HCT116 (cell line): ENCODE data around the gene KIR3DL2. TPM values are rescaled to one million over a fixed set of nuclear protein-coding genes. Genes with fewer than 3 reads are reported as not detected.
"Not testable (repeated sequence)": the region's sequence is repeated elsewhere in the genome, so short reads cannot be mapped to it uniquely, and the experiment has no call there.

Source experiments
- ATAC-seq: fragments of 200-7000 bp; cut with Tn5 transposase; 2 replicates; pipeline ENCODE4 v1.9.1; 2020; ENCODE audit warnings: mild to moderate bottlenecking, moderate library complexity
- BruUV-seq: library from RNA; stranded (reverse); fragments of 400-500 nt; replicated peaks from 2 replicates; lab custom pipeline; 2021; lab: Mats Ljungman, UMichigan
- CTCF ChIA-PET: fragments of 300-600 bp; sonication (Branson Sonifier 250); formaldehyde crosslinking; loops from one replicate; lab custom pipeline; 2021; ENCODE audit warnings: antibody characterized with exemption; lab: Charles Lee
- POLR2A ChIA-PET: fragments of 300-600, 350-600 bp; sonication (Branson Sonifier 250); formaldehyde crosslinking; loops from one replicate; lab custom pipeline; 2021; ENCODE audit warnings: antibody characterized with exemption; lab: Charles Lee
- RAD21 ChIA-PET, 2 experiments: fragments of 300-600 bp; sonication (Branson Sonifier 250); formaldehyde crosslinking; loops; one replicate each; lab custom pipeline; 2023; ENCODE audit warnings: low total read pairs in 2 of 2; ENCODE audit not compliant: uncharacterized antibody in 2 of 2, unreplicated experiment in 2 of 2, low non-redundant PET in 1 of 2; lab: Charles Lee
- DNase-seq: peaks from one replicate; pipeline ENCODE4 v3.0.0-alpha.2; 2010; ENCODE audit warnings: low read depth, low spot score
- H2AFZ ChIP-seq: fragments of 200-600 bp; shearing (Covaris generic), sonication (generic); 2 replicates; pipeline ENCODE4 v1.6.1; 2017; ENCODE audit warnings: low read depth, mixed run types, mixed read lengths, antibody characterized with exemption, low read length; ENCODE audit not compliant: poor library complexity, severe bottlenecking
- H3K27ac ChIP-seq: 2 replicates; pipeline ENCODE4 v1.5.1; 2012; ENCODE audit warnings: low read depth, low read length
- H3K27me3 ChIP-seq: fragments of 200-600 bp; sonication (generic); 2 replicates; pipeline ENCODE4 v1.6.1; 2016; ENCODE audit warnings: mixed run types, low read length, mixed read lengths; ENCODE audit not compliant: insufficient read depth
- H3K36me3 ChIP-seq, 2 experiments: fragments of 200-500 bp in 1 of 2; fragments of 200-600 bp in 1 of 2; sonication (Bioruptor generic) in 1 of 2; sonication (generic) in 1 of 2; 2 replicates each; pipeline versions ENCODE4 v1.5.1 to v1.6.1; 2014 to 2016; ENCODE audit warnings: low read length in 2 of 2, inconsistent platforms in 1 of 2, mixed read lengths in 1 of 2, mixed run types in 1 of 2; ENCODE audit not compliant: insufficient read depth in 2 of 2, control insufficient read depth in 1 of 2
- H3K4me1 ChIP-seq, 2 experiments: fragments of 200-600 bp in 1 of 2; sonication (generic) in 1 of 2; 2 replicates each; pipeline versions ENCODE4 v1.5.1 to v1.6.1; 2012 to 2017; ENCODE audit warnings: low read length in 2 of 2, inconsistent platforms in 1 of 2, mild to moderate bottlenecking in 1 of 2, mixed read lengths in 1 of 2, mixed run types in 1 of 2, moderate library complexity in 1 of 2; ENCODE audit not compliant: insufficient read depth in 2 of 2, control insufficient read depth in 1 of 2
- H3K4me2 ChIP-seq: fragments of 200-600 bp; sonication (generic); 2 replicates; pipeline ENCODE4 v1.6.1; 2017; ENCODE audit warnings: mixed run types, low read length, mixed read lengths
- H3K4me3 ChIP-seq, 2 experiments: fragments of 200-600 bp in 1 of 2; sonication (generic) in 1 of 2; replicated peaks in 1 of 2; 2 replicates each; pipeline ENCODE4 v1.5.1; 2011 to 2016; ENCODE audit warnings: low read length in 2 of 2, control low read depth in 1 of 2, low read depth in 1 of 2, mild to moderate bottlenecking in 1 of 2, mixed read lengths in 1 of 2, mixed run types in 1 of 2
- H3K79me2 ChIP-seq: fragments of 200-600 bp; sonication (generic); 2 replicates; pipeline ENCODE4 v1.6.1; 2017; ENCODE audit warnings: mild to moderate bottlenecking, mixed run types, low read length, moderate library complexity, mixed read lengths; ENCODE audit not compliant: insufficient read depth
- H3K9ac ChIP-seq: fragments of 200-600 bp; sonication (generic); 2 replicates; pipeline ENCODE4 v1.6.1; 2016; ENCODE audit warnings: low read length, mixed read lengths
- H3K9me2 ChIP-seq: fragments of 200-600 bp; sonication (generic), shearing (Covaris generic); 2 replicates; pipeline ENCODE4 v1.6.1; 2017; ENCODE audit warnings: mixed run types, mild to moderate bottlenecking, moderate library complexity; ENCODE audit not compliant: insufficient read depth
- H3K9me3 ChIP-seq, 2 experiments: fragments of 200-500 bp in 1 of 2; fragments of 200-600 bp in 1 of 2; sonication (Bioruptor generic) in 1 of 2; sonication (generic) in 1 of 2; 2 replicates each; pipeline ENCODE4 v1.6.1; 2014 to 2017; ENCODE audit warnings: low read length in 2 of 2, mixed read lengths in 2 of 2, inconsistent platforms in 1 of 2, low read depth in 1 of 2, mild to moderate bottlenecking in 1 of 2, mixed run types in 1 of 2, moderate library complexity in 1 of 2; ENCODE audit not compliant: control insufficient read depth in 1 of 2, insufficient read depth in 1 of 2
- H4K20me1 ChIP-seq: fragments of 200-600 bp; sonication (generic), shearing (Covaris generic); 2 replicates; pipeline ENCODE4 v1.6.1; 2017; ENCODE audit warnings: mixed run types, mild to moderate bottlenecking, moderate library complexity; ENCODE audit not compliant: insufficient read depth
- ATF3 ChIP-seq: IDR thresholded peaks from 2 replicates; pipeline ENCODE4 v1.6.1; 2012
- CBX3 ChIP-seq: IDR thresholded peaks from 2 replicates; pipeline ENCODE4 v1.6.1; 2012; ENCODE audit warnings: low read depth
- CEBPB ChIP-seq: IDR thresholded peaks from 2 replicates; pipeline ENCODE4 v1.6.1; 2012; ENCODE audit warnings: low read depth
- CTCF ChIP-seq, 3 experiments: fragments of 200-600 bp in 1 of 3; sonication (generic) in 1 of 3; IDR thresholded peaks in 2 of 3; conservative IDR thresholded peaks in 1 of 3; 2 replicates each; pipeline ENCODE4 v1.5.1; 2012 to 2017; ENCODE audit warnings: low read depth in 2 of 3, low read length in 2 of 3, antibody characterized with exemption in 1 of 3, borderline replicate concordance in 1 of 3, control low read depth in 1 of 3, mild to moderate bottlenecking in 1 of 3, mixed read lengths in 1 of 3, mixed run types in 1 of 3, moderate library complexity in 1 of 3; ENCODE audit not compliant: insufficient read depth in 1 of 3
- EGR1 ChIP-seq: IDR thresholded peaks from 2 replicates; pipeline ENCODE4 v1.6.1; 2012; ENCODE audit warnings: low read depth
- ELF1 ChIP-seq: IDR thresholded peaks from 2 replicates; pipeline ENCODE4 v1.6.1; 2012; ENCODE audit warnings: low read depth, borderline replicate concordance
- EZH2 ChIP-seq: fragments of 200-600 bp; sonication (generic); IDR thresholded peaks from 2 replicates; pipeline ENCODE4 v1.6.1; 2017; ENCODE audit warnings: antibody characterized with exemption, mixed run types
- EZH2phosphoT487 ChIP-seq: fragments of 200-600 bp; IDR thresholded peaks from 2 replicates; pipeline ENCODE4 v1.6.1; 2018; ENCODE audit warnings: antibody characterized with exemption, borderline replicate concordance
- FOSL1 ChIP-seq: IDR thresholded peaks from 2 replicates; pipeline ENCODE4 v1.6.1; 2012; ENCODE audit warnings: low read depth
- MAX ChIP-seq: IDR thresholded peaks from 2 replicates; pipeline ENCODE4 v1.6.1; 2012
- POLR2A ChIP-seq: IDR thresholded peaks from 2 replicates; pipeline ENCODE4 v1.7.0; 2011; ENCODE audit warnings: borderline replicate concordance; ENCODE audit not compliant: insufficient read depth, insufficient read length; ENCODE audit errors: extremely low read depth
- POLR2AphosphoS5 ChIP-seq: IDR thresholded peaks from 2 replicates; pipeline ENCODE4 v1.6.1; 2011; ENCODE audit warnings: mild to moderate bottlenecking, low read depth, low read length, moderate library complexity
- RAD21 ChIP-seq: IDR thresholded peaks from 2 replicates; pipeline ENCODE4 v1.6.1; 2012; ENCODE audit warnings: low read depth, mild to moderate bottlenecking
- SIN3A ChIP-seq: IDR thresholded peaks from 2 replicates; pipeline ENCODE4 v1.6.1; 2012; ENCODE audit warnings: low read depth
- SP1 ChIP-seq: IDR thresholded peaks from 2 replicates; pipeline ENCODE4 v1.6.1; 2012; ENCODE audit warnings: low read depth
- SRF ChIP-seq: IDR thresholded peaks from 2 replicates; pipeline ENCODE4 v1.6.1; 2012; ENCODE audit warnings: low read depth
- TCF7L2 ChIP-seq: IDR thresholded peaks from 2 replicates; pipeline ENCODE4 v1.7.0; 2011; ENCODE audit warnings: borderline replicate concordance, inconsistent platforms; ENCODE audit not compliant: insufficient read depth, insufficient read length; ENCODE audit errors: extremely low read depth
- YY1 ChIP-seq: IDR thresholded peaks from 2 replicates; pipeline ENCODE4 v1.6.1; 2011; ENCODE audit warnings: low read length, low read depth, moderate library complexity, mild to moderate bottlenecking; ENCODE audit not compliant: insufficient replicate concordance; ENCODE audit errors: extremely low read depth
- ZBTB33 ChIP-seq: IDR thresholded peaks from 2 replicates; pipeline ENCODE4 v1.6.1; 2011; ENCODE audit warnings: mild to moderate bottlenecking, low read length, moderate library complexity; ENCODE audit not compliant: insufficient replicate concordance; ENCODE audit errors: extremely low read depth
- ZFX ChIP-seq: fragments of 450-650 bp; IDR thresholded peaks from 2 replicates; pipeline ENCODE4 v1.6.1; 2017
- intact Hi-C: fragments of 100-400 bp; cut with micrococcal nuclease; formaldehyde crosslinking; loops from 2 replicates; pipeline ENCODE4 v1.10.0; 2022
- total RNA-seq: library from RNA; stranded (reverse); gene quantifications from one replicate; pipeline ENCODE4 v1.2.1, GENCODE V29; 2021; ENCODE audit not compliant: unreplicated experiment

KIR3DL2 gene
- total RNA-seq, 1 experiment from 2014 or later: not detected

GRCh38 chr19:54903303-54903702 is 53.1 kb downstream of the KIR3DL2 start:
- H3K9ac ChIP-seq: no peak overlapping the region
- DNase-seq (no peak), ATAC-seq (no peak)
- H3K36me3 ChIP-seq: no peaks in the 10 kb centered on the region
- no peaks in the 10 kb centered on the region for H3K4me1 ChIP-seq
- no peak for TF ChIP-seq TCF7L2
- no peak for TF ChIP-seq ATF3
- no peak for TF ChIP-seq SIN3A
- TF ChIP-seq EZH2: no peak
- TF ChIP-seq POLR2A: no peak
- TF ChIP-seq ELF1: no peak
- TF ChIP-seq MAX: no peak
- no peak for TF ChIP-seq SRF
- no peak for TF ChIP-seq YY1
- no peak for TF ChIP-seq ZFX
- no peak for TF ChIP-seq CEBPB
- TF ChIP-seq CBX3: no peak
- TF ChIP-seq CTCF (IDR thresholded peaks at IDR 0.05 in 2 of 3, conservative IDR thresholded peaks at IDR 0.05 in 1 of 3; ENCODE audit: borderline replicate concordance in 1 of 3, insufficient read depth in 1 of 3, low read depth in 2 of 3, low read length in 2 of 3): no peak
- TF ChIP-seq RAD21: no peak
- TF ChIP-seq FOSL1: no peak
- no peak for TF ChIP-seq SP1
- TF ChIP-seq EGR1: no peak
- TF ChIP-seq POLR2AphosphoS5: no peak
- no peak for TF ChIP-seq EZH2phosphoT487
- TF ChIP-seq ZBTB33: no peak
- no peak overlapping the region for H2AFZ ChIP-seq
- no peaks in the 10 kb centered on the region for H4K20me1 ChIP-seq
- ChIA-PET POLR2A (no interaction called here), RAD21 (no interaction called here), CTCF (no interaction called here)
- no peaks in the 10 kb centered on the region for H3K27me3 ChIP-seq
- H3K27ac ChIP-seq: no peak overlapping the region
- H3K79me2 ChIP-seq: no peaks in the 10 kb centered on the region
- H3K9me3 ChIP-seq: no peaks in the 10 kb centered on the region
- no peaks in the 10 kb centered on the region for H3K9me2 ChIP-seq
- H3K4me3 ChIP-seq: no peak overlapping the region
- intact Hi-C loops: no loop called here
- H3K4me2 ChIP-seq: no peak overlapping the region
- no TSS peak for BruUV-seq

- RAD21 ChIA-PET, H3K4me2 ChIP-seq, CTCF ChIA-PET, DNase-seq, H3K9me3 ChIP-seq, H3K9me2 ChIP-seq, intact Hi-C loops, H2AFZ ChIP-seq, H3K79me2 ChIP-seq, H3K9ac ChIP-seq, H3K36me3 ChIP-seq, POLR2A ChIA-PET, H3K4me3 ChIP-seq, H3K4me1 ChIP-seq, H3K27me3 ChIP-seq, ATAC-seq, H4K20me1 ChIP-seq, H3K27ac ChIP-seq, BruUV-seq: not testable (repeated sequence)
Measured at GRCh38 chr19:54904261-54904660, 54.0 kb downstream of the KIR3DL2 start.
